HPDE6-E6E7 (cell line): ENCODE data around the gene MGLL.
A peak's percentile ranks its signal among the peaks of the same experiment; 100 is the strongest.
"Not testable (repeated sequence)": the region's sequence is repeated elsewhere in the genome, so short reads cannot be mapped to it uniquely, and the experiment has no call there.

Source experiments
- DNase-seq: peaks from one replicate; pipeline ENCODE4 v3.0.0; 2011; ENCODE audit warnings: missing footprints; ENCODE audit errors: extremely low spot score

MGLL gene

GRCh38 chr3:127658234-127658633 lies 164.1 kb downstream of the MGLL start:
- no peak for DNase-seq

- DNase-seq = no peak
Observed at GRCh38 chr3:127656906-127657305, 165.4 kb downstream of the MGLL start.

- no peak for DNase-seq
Observed at GRCh38 chr3:127655641-127656040, 166.7 kb downstream of the MGLL start.

GRCh38 chr3:127654993-127655392 lies 167.3 kb downstream of the MGLL start:
- not testable (repeated sequence) for DNase-seq

DNA sequence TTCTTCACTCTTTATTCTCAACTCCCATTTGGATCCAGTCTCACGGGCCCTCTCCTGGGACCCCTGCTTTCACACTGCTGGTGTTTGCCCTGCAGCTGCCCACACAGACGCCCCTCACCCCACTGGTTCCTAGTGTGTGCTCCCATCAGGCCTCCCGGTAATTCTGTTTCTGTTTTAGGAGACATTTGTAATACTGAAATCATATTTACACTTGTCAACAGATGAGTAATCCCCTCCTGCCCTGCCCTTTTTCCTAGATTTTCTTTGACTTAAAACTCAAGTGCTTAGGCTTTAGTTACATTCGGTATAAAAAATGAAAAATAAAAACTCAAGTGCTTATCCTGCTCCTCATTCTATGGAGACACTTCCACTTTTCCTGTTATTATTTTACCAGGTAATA lies 167.9 kb downstream of the MGLL start:
- no peak for DNase-seq

GRCh38 chr3:127652246-127652995 lies 169.9 kb downstream of the MGLL start:
- peak; percentile 42 for DNase-seq

DNA sequence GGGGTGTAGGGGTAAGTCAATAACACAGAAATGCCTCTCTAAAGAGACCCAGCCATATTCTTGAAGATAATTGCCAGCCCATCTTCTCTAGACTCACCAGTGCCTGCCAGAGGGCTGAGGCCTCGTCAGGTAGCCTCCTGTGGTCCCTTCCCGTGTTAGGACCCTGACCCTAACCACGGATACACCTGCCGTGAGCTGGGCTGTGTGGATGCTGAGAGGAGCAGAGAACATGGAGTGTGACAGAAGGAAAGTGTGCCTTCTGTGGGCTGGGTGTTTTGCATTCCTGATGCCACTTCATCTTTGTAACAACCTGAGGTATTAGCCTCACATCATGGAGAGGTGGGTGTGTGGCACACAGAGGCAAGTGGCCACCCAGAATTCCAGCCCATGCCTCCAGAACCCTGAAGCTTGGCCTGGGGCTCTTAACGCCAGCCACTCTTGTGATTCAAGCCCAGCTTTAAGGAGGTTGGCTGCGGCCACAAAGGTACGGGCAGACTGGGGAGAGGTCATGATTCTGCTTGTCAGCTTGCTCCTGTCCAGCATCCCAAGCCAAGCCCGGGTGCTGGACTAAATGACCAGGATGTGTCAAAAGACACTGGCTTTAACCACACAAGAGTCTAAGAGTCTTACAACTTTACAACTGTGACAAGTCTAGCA lies 170.7 kb downstream of the MGLL start:
- DNase-seq = no peak

- DNase-seq = no peak
Observed at GRCh38 chr3:127650236-127650635, 172.1 kb downstream of the MGLL start.

- DNase-seq = no peak
Observed at GRCh38 chr3:127647845-127648204, 174.5 kb downstream of the MGLL start.

GRCh38 chr3:127647166-127647844 lies 175.0 kb downstream of the MGLL start:
- no peak for DNase-seq

DNA sequence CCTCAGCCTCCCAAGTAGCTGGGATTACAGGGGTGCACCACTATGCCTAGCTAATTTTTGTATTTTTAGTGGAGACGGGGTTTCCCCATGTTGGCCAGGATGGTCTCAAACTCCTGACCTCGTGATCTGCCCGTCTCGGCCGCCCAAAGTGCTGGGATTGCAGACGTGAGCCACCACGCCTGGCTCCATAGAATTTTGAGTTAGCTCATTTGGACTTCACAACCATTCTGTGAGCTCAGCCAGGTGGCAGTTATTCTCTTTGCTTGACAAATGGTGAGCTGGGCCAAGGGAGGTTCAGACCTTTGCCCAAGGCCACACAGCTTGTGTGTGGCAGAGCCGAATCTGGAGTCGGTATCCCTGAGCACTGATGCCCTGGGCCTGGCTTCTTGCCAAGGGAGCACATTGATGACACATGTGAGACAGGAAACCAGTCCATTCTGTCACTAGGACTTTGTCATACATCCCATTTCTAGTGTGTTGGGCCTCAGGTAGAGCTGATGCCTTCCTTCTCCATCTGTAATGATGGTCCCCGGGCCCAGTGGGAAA lies 175.7 kb downstream of the MGLL start:
- DNase-seq = no peak

DNA sequence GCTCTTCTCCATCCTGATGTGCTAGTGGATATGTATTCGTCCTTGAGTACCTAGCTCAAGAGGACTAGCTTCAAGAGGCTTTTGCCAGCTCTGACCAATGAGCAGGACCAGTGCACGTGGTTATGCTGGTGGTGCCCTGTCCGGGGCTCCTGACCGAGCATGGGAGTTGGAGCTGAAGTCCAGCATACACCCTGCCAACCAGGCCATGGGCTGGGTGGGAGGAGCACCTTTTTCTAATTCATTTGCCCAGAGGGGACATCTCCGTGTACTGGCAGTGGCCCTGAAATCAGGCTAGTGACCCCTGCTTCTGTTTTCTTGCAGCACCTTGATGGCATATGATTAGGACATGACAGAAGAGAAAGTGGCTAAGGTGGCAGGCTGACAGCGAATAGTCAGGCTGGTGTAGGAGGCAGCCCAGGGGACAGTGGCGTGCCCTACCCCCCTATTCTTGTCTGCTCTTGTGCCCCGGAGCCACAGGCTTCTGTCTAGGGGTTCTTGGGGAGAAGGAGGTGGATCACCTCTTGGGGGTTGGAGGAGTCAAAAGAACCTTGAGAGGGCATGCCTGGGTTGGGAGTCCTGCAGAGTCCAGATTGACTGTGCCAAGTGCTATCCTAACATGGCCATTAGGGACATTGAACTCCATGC lies 176.8 kb downstream of the MGLL start:
- DNase-seq = no peak

DNA sequence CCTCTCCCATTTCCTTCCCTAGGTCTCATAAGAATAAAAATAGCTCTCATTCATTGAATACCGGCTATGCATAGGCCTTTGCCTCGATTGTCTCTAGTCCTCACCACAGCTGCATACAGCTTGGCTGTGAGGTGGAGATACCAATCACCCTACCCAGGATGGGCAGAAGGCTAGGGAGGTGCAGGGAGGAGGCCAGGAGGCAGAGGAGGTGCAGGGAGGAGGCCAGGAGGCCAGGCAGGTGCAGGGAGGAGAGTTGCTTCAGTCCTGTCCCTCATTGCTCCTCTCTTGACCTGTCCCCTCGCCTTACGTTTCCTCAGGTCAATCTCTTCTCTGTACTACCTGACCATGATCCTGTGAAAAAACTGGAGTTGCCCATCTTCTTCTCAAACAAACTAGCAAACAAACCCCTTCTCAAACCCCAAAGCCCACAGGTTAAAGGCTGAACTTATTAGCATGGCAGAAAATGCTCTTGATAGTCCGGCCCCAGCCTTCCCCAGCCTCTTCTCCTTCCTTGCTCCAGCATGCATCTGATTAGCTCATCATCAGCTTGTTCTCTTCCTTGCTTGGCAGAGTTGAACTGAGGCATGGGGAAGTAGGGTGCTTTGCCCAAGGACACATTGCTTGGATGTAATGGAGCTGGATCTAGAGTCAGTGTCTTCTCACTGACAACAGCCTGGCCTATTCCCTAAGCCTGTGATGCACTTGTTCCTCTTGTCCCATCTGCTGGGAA lies 177.5 kb downstream of the MGLL start:
- DNase-seq = no peak

DNA sequence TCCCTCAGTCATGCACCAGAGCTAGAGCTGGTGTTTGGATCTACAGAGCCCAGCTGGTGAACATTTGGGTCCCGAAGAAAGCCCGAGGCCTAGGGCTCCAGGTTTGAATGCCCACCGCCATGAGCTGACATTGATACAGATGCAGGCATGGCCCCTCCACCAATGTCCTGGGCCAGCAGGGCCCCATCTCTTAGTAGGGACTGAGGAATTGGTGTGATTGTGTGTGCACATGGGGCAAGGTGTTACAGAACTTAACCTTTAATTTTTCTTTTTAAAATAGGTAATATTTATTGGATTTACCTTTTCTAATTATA lies 182.3 kb downstream of the MGLL start:
- DNase-seq = no peak

DNA sequence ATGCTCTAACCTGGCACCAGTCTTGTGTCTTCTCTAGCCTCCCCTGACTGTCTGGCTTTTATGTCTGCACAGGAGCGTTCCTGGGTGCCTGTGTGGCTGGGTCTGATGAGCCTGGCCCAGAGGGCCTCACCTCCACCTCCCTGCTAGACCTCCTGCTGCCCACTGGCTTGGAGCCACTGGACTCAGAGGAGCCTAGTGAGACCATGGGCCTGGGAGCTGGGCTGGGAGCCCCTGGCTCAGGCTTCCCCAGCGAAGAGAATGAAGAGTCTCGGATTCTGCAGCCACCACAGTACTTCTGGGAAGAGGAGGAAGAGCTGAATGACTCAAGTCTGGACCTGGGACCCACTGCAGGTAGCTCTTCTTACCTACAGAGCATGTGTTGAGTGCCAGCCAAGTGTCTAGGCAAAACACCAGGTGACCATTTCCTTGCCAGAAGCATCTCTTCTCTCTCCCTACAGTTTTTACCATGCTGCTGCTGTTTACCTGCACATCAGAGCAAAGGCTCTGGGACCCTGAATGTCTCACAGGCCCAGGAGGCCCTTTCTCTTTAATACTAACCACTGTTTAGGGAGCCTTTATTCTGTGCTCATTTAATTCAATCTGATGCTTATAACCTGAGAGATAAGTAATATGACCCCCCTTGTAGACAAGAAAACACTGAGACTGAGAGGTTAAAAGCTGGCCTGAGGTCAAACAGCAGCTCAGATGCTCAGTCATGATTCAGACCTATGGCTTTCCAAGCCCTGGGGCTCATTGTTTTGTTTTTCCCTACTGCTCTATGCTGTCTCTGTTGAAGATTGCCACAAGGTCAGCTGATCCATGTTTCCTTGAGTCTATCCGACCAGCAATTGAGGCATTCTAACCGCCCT lies 182.9 kb downstream of the MGLL start:
- peak; percentile 50 for DNase-seq
